Measurements from ENCODE around the gene SIRPB2.
"Not testable (repeated sequence)": the region's sequence is repeated elsewhere in the genome, so short reads cannot be mapped to it uniquely, and the experiment has no call there.

The SIRPB2 gene

DNA sequence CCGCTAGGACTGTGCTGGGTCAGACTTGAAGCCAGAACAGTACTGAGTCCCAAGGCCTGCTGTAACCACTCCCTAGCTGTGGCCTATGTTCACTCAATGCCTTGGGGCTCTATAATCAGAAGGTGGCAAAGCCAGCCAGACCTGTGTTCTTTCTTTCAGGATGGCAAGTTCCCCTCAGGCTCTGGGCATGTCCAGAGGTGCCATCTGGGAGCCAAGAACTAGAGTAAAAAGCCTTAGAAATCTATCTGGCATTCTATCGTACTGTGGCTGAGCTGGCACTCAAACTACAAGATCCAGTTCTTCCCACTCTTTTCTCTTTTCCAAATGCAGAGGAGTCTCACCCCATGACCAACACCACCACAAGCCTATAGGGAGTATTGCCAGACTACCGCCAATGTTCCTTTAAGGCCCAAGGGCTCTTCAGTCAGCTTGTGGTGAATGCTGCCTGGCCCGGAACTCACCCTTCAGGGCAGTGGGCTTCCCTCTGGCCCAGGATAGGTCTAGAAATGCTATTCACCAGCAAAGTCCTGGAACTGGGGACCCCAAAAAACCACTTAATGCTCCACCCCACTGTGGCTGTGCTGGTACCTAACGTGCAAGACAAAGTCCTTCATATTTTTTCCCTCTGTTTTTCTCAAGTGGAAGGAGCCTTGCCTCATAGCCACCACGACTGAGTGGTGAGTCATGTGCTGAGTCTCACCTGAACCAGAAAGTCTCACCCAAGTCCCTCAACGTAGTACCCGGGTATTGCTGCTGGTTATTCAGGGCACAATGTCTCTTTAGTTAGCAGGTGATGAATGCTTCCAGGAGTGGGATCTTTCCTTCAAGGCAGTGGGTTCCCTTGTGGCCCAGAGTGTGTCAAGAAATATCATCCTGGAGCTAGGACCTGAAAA is 8.6 kb upstream of the SIRPB2 start:
- DNase-seq, result no peak

DNA sequence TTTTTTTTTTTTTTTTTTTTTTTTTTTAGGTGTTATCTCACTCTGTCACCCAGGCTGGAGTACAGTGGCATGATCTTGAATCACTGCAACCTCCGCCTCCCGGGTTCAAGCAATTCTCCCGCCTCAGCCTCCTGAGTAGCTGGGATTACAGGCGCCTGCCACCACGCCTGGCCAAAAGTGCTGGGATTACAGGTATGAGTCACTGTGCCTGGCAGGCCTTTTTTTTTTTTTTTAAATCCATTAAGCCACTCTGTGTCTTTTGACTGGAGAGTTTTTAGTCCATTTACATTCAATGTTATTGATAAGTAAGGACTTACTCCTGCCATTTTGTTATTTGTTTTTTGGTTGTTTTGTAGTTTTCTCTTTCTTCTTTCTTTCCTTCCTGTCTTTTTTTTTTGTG is 6.2 kb upstream of the SIRPB2 start:
- not testable (repeated sequence) for DNase-seq

DNA sequence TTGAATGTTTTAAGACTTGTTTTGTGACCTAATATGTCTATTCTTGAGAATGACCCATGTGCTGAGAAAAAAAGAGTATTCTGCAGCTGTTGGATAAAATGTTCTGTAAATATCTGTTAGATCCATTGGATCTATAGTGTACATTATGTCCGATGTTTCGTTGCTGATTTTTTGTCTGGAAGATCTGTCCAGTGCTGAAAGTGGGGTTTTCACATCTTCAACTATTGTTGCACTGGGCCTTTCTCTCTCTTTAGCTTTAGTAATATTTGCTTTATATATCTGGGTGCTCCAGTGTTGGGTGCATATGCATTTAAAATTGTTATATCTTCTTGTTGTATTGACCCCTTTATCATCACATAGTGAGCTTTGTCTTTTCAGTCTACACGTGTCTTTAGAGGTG is 5.7 kb upstream of the SIRPB2 start:
- DNase-seq, result no peak

DNA sequence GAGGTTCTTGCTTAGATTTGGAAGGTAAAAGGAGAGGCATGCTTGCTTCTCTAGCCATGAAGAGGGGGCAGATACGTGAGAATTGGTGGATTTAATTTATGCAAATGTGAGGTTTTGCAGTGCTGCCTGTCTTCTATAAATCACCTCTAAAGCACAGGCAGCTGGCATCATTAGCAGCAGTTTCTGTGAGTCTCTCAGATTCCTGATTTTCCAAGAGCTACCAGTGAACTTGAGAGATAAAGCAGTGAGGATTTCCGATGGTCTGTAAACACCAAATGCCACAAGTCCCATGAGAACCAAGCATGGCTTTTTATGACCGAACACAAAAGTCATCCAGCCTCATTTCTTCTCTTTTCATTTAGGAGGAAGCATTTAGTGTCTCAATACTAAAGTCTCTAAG is 3.2 kb upstream of the SIRPB2 start:
- no peak for DNase-seq

DNA sequence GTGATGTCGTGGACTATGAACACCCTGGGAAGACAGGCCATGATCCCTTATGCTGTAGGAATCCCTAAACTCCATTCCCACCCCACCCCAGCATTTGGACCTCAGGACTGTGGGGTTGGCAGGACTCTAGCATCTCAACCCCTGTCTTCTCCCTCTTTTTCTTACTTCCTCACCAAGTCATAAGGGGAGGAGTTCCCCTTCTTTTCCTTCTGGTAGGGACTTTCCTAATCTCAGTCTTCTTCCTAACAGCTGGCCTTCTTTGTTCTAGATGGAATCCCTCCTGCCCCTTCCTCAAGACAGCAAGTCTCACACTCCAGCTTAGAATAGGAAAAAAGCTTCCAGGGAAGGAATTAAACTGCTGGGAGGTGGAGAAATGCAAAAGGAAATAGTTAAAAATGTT is 2.3 kb upstream of the SIRPB2 start:
- DNase-seq, result peak in 1 of 2 donors; percentile 64

DNA sequence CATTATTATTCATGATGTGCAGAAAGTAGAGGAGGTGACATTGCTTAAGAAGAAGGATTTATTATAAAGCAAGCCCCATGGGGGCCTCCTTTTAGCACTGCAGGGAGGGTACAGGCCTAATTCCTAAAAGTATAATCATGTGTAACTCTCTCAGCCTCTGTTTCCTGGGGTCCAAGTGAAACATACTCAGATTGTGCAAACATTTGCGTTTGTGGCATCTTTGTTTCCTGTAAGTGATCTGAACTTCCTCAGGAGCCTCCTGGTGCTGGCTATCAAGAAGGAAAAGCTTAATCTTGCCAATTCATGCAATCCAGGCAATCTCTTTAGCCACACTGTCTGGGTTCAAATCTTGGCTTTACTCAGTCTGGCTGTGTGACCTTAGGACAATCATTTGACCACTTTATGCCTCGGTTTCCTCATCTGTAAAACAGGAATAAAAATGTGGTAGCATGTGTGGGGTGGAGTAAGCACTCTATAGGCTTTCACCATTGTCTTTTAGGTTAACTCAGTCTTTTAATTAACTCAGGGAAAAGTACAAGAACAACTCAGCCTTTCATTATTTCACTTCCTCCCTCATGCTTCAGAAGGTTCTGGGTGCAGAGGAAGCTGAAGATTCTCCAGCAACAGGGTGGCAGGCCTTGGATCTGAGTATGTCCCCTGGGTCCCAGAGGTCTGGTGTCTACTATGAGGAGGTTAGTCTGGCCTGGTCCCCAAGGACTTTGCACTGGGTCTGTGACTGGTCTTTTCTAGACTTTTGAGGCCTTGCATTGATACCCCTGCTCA is 831 bp upstream of the SIRPB2 start:
- peak in 1 of 2 donors; percentile 54 for DNase-seq

DNA sequence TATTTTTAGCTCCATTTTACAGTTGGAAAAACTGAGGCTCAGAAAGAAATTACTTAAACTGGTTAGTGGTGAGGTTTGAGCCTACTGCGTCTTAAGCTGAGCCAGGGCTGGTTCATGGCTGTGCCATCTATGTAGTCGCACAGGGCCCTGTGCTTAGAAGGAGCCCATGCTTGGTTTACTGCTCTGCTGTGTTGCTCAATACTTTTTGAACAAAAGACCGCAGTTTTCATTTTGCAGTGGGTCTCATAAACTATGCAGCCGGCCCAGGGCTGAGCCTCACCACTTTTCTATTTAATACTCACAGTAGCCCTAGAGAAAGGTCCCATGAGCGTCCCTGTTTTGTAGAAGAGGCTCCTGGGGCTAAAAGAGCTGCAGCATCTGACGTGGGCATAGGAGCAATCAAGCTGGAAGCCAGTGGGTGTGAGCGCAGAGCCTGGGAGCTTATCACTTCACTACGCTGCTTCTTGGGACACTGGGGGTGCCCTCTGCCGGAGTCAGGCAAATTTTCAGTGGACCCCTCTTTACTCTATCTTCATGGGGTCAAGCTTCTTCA is 501 bp downstream of the SIRPB2 start:
- peak in 1 of 2 donors; percentile 53 for DNase-seq

DNA sequence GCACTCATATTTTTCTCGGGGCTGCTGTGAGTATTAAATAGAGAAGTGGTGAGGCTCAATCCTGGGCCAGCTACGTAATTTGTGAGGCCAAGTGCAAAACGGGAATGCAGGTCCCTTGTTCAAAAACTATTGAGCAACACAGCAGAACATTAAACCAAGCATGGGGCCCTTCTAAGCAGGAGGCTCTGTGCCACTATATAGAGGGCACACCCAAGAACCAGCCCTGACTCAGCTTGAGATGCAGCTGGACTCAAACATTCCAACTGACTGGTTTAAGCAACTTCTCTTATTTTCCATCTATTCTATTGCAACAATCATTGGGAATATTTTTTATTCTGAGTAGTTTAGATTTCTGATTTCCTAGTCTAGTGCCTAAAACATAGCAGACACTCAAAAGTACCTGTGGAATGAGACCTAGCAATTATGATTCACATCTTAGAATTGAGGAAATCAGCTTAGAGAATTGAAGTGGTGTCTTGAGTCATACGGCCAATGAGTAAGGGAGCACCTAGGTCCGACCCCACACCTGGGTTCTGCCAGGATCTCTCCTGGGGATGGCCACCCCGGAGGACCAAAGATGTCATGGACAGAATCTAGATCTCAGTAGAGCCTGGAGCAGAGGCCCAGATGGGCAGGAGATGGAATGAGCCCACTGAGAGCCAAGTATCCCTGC is 1.3 kb downstream of the SIRPB2 start:
- DNase-seq, result peak; percentile 34 to 49

DNA sequence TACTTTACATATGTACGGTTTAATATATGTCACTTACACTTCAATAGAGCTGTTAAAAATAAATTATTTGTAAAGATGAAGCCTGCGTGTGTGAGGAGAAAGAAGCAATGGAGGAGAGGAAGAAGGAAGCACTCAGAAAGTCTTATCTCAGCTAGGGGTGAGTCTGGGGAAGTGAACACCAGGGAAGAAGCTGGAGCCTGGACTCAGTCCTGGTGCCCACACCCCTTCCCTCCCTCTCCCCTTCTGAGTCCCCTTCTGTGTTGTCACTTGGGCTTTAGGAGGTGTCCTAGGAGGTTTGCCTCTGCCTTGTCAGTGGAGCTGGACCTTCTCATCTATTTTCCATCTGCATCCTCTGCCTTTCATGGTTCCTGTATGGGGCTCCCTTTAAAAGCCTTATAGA is 1.9 kb downstream of the SIRPB2 start:
- no peak for DNase-seq

DNA sequence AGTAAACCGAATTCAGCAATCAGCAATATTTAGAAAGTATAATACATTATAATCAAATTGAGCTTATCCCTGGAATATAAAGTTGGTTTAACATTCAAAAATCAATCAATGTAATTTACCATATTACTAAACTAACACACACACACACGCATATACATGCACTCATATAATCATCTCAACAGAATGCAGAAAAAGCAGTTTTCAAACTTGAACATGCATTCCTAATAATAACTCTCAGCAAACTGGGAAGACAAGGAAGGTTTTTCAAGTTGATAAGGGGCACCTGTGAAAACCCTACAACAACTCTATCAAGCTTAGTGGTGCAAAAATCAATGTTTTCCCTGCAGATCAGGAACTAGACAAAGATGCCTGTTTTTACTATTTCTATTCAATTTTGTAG is 4.7 kb downstream of the SIRPB2 start:
- DNase-seq, result no peak

DNA sequence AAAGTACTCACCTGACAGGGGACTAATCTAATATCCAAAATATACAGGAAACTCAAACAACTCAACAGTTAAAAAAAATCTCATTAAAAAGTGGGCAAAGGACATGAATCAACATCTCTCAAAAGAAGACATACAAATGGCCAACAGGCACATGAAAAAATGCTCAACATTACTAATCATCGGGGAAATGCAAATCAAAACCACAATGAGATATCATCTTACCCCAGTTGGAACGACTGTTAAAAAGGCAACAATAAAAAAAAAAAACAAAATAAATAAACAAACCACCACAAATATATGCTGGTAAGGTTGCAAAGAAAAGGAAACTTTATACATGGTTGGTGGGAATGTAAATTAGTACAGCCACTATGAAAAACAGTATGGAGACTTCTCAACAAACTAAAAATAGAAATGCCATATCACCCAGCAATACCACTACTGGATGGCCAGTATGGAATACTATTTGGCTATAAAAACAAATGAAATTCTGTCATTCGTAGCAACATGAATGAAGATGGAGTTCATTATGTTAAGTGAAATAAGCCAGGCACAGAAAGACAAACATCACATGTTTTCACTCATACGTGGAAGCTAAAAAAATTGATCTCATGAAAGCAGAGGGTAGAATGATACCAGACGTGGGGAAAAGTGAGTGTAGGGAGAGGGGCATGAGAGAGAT is 6.6 kb downstream of the SIRPB2 start:
- DNase-seq, result no peak

DNA sequence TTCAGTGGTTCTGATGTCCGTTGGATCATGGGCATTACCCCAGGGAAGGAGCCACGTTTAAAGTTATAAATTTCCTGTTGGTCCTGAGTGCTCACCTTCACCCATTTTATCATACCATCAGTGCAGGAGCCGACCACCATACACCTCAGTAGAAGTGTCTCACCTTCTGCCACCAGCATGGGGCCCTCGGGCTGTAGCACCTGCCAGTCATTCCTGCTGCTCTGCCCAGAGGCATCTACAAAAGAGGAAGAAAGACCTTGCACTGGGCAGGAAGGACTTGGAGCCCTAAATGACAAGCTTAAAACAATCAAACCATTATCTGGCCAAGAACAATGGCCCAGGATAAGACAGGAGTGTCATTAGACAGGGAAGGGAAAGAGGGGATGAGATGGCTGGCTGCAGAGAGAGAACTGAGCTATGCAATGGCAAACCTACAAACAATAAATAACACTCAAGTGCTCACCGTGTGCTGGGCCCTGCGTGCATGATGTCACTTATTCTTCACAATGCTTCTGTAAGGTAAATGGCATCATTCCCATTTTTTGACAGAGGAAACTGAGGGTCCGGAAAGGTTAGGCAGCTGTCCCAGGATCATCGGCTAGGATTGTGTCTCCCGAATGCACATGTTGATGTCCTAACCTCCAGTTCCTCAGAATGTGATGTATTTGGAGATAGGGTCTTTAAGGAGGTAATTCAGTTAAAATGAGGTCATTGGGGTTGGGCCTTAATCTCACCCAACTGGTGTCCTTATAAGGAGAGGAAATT is 11.2 kb downstream of the SIRPB2 start:
- DNase-seq, result no peak

DNA sequence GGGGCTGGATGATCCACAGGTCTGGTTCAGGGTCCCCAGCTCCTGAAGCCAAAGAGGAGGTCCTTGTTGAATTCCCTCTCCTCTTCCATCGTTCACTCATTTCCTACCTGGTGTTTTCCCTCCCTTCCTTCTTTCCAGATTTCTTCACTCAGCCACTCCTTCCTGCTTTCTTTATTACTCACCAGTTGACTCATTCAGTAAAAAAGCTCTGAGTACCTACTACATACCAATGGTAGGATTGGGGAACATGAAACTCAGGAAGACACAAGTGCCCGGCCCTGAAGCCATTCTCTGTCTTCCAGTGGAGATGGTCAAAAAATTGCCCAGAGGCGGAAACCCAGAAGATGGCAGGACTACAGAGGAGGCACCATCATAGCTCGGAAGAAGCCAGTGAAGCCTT is 12.7 kb downstream of the SIRPB2 start:
- peak in 1 of 2 donors; percentile 42 for DNase-seq

DNA sequence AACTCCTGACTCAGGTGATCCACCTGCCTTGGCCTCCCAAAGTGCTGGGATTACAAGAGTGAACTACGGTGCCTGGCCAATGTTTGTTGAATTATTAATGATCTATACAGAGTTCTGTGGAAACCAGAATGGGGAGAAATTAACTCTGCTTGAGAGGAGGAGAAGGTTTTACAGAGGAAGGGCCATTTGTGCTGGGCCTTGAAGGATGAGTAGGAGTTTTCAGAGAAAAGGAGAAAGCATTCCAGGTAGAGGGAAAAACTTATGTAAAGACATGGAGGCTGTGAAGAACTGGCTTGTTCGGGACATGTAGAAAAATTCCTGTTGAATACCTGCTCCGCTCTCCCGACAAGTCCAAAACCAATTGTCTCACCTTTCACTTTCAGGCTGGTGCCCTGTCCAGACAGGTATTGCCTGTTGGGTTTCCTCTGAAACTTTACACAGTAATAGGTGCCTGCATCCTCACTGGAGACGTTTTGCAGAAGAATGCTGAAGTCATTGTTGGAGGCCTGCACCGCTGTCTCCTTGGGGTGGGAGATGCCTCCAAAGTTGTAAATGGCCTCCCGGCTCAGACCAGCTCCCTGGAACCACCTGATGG is 13.2 kb downstream of the SIRPB2 start:
- DNase-seq, result no peak

DNA sequence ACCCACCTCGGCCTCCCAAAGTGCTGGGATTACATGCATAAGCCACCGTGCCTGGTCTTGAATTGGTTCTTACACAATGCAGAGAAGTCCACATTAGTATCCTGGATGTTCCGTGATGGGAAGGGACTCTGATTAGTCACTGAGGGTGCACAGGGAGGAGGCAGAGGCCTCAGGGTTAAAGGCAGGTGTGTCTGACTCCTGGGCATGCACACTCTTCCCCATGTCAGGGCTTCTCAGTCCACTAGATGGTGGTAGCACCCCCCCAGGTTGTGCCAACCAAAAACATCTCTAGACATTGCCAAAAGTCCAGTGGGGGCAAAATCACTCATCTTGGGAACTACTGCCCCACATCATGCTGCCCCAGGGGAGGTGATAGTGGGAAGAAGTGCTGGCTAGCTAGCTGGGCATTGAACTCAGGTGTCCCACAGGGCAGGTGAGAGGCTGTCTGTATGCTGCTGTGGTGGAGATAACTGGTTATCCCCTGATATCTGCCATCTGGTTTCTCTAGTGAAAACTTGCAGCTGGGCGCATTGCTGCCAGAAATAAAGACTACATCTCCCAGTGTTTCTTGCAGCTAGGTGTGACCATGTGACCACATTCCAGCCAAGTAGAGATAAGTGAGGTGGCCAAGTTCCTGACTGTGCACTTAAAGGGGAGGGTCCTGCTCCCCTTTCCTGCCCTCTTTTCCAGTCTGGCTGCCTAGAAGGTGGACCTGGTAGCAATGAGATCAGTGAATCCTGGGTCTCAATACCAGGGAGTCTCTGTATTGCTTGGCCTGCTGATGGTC is 16.2 kb downstream of the SIRPB2 start:
- no peak for DNase-seq

DNA sequence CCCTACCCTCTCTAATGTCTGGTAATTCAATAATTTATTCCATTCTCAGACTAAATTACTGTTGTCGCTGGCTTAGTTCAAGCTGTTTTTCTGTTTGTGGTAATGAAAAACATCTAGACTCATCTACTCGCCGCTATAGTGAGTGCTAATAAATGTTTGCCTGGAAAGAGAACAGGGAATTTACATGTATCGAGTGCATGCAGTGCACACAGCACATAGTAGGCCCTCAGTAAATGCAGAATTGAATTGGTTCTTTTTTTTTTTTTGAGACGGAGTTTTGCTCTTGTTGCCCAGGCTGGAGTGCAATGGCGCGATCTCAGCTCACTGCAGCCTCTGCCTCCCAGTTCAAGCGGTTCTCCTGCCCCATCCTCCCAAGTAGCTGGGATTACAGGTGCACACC is 16.9 kb downstream of the SIRPB2 start:
- DNase-seq, result no peak

DNA sequence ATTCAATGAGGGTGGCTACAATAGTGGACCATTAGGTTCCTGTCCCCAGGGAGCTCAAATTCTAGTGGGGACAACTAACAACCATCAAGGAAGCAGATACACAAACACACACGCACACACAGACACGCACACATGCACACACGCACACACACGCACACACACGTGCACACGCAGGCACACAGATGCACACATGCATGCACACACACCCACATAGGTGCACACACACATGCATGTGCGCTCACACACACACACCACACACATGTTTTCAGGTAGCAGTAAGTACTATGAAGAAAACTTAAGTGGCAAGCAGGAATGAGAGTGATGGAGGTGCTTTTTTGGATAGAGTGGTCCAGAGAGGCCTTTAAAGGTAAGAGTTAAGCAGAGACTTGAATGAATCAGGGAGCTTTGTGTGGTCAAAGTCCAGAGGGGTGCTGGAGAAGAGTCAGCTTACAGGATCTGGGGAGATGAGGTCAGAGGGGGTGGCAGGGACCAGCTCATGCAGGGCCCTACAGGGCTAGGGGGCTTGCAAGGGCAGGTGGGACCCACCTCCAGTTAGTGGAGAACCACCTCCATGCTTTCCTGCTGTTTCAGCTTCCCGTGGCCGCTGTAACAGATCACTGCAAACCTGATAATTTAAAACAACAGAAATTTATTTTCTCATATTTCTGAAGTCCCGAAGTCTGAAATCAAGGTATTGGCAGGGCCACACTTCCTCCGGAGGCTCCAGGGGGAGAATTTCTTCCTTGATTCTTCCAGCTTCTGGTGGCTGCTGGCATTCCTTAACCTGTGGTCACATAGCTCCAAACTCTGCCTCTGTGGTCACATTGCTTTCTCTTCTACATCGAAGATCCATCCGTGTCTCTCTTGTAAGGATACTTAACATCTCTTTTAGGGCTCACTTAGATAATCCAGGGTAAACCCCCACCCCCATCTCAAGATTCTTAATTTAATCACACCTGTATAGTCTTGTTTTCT is 17.7 kb downstream of the SIRPB2 start:
- no peak for DNase-seq

DNA sequence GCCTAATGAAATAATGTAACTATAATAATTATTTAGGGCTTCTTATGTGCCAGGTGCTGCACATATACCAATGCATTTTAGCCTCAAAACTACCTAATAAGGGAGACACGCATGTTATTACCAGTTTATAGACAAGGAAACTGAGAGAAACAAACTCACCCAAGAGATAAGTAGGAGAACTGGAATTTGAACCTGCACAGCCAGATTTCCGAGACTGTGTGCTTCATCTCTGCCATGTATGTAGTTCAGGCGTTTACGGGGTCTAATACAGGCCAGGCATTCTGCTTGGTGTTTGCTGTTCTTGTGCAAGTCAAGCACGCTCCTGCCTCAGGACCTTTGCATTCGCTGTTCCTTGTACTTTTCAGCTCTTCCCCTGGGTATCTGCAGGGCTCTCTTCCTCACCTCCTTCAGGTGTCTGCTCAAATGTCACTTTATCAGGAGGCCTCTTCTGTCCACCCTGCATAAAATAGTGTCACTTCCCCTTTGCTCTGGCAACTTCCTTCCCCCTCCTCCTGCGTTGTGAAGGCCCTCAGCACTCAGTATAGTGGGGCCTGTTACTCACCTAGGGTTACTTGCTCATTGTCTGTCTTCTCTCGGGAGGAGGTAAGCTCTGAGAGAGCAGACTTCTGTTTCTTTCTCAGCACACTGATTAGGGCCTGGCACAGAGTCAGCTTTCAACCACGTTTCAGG is 18.5 kb downstream of the SIRPB2 start:
- DNase-seq, result peak in 1 of 2 donors; percentile 33

DNA sequence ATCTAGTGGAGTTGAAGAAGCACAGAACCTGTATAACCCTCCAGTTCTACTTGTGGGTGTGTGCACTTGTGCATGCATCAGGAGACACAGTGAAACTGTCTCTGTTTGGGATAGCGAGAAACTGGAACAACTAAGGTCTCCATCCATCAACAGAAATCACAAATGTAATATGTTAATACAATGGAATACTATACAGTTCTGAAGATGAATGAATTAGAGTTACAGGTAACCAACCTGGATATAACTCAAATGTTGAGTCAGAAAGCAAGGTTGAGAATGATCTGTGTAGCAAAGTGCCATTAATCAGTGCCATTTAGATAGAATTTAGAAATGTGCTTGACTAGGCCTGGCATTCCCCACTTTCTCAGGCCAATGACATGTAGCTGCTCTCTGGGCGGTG is 20.0 kb downstream of the SIRPB2 start:
- DNase-seq, result no peak
